Panc1 (cell line): ENCODE results near the gene ZCWPW2.

ENCODE experiments used
- CTCF ChIP-seq: fragments of 450-650 bp; IDR thresholded peaks from 2 replicates; pipeline ENCODE4 v1.5.1; 2017; ENCODE audit warnings: mild to moderate bottlenecking
- POLR2AphosphoS5 ChIP-seq: IDR thresholded peaks from 2 replicates; pipeline ENCODE4 v1.6.1; 2012; ENCODE audit warnings: mild to moderate bottlenecking, low read depth, low read length, moderate library complexity
- REST ChIP-seq, 2 experiments: IDR thresholded peaks; 2 replicates each; pipeline ENCODE4 v1.6.1; 2011 to 2012; ENCODE audit warnings: low read depth in 2 of 2, control low read depth in 1 of 2, low read length in 1 of 2, mild to moderate bottlenecking in 1 of 2, moderate library complexity in 1 of 2; ENCODE audit not compliant: insufficient read depth in 1 of 2
- SIN3A ChIP-seq: IDR thresholded peaks from 2 replicates; pipeline ENCODE4 v1.6.1; 2012; ENCODE audit warnings: low read depth, mild to moderate bottlenecking, low read length, moderate library complexity, borderline replicate concordance; ENCODE audit not compliant: insufficient read depth
- TCF7L2 ChIP-seq: IDR thresholded peaks from 2 replicates; pipeline ENCODE4 v1.6.1; 2011; ENCODE audit warnings: mild to moderate bottlenecking, low read depth, low read length, inconsistent platforms

GRCh38 chr3:28343144-28343543 is 5.4 kb upstream of the ZCWPW2 start:
- TF ChIP-seq CTCF (no peak), SIN3A (no peak), POLR2AphosphoS5 (no peak), REST (IDR thresholded peaks at IDR 0.05; ENCODE audit: insufficient read depth in 1 of 2, low read depth in 2 of 2, low read length in 1 of 2) (no peak), TCF7L2 (no peak)
